Coronary artery (tissue), 2 donors: ENCODE data around the gene JOSD2.

Source experiments
- DNase-seq: peaks from one replicate; pipeline ENCODE4 v3.0.0-alpha.2; 2017; ENCODE audit warnings: low spot score
- H3K27ac ChIP-seq, 2 donors: fragments of 200-600 bp; sonication (generic); one replicate each; pipeline ENCODE4 v1.5.1; 2016 to 2019
- H3K4me3 ChIP-seq: fragments of 200-600 bp; sonication (generic); 2 replicates; pipeline ENCODE4 v1.5.1; 2016; ENCODE audit warnings: mild to moderate bottlenecking, moderate library complexity
- CTCF ChIP-seq: fragments of 200-600 bp; sonication (generic); IDR thresholded peaks from one replicate; pipeline ENCODE4 v1.5.1; 2019; ENCODE audit warnings: antibody characterized with exemption

JOSD2 gene

DNA sequence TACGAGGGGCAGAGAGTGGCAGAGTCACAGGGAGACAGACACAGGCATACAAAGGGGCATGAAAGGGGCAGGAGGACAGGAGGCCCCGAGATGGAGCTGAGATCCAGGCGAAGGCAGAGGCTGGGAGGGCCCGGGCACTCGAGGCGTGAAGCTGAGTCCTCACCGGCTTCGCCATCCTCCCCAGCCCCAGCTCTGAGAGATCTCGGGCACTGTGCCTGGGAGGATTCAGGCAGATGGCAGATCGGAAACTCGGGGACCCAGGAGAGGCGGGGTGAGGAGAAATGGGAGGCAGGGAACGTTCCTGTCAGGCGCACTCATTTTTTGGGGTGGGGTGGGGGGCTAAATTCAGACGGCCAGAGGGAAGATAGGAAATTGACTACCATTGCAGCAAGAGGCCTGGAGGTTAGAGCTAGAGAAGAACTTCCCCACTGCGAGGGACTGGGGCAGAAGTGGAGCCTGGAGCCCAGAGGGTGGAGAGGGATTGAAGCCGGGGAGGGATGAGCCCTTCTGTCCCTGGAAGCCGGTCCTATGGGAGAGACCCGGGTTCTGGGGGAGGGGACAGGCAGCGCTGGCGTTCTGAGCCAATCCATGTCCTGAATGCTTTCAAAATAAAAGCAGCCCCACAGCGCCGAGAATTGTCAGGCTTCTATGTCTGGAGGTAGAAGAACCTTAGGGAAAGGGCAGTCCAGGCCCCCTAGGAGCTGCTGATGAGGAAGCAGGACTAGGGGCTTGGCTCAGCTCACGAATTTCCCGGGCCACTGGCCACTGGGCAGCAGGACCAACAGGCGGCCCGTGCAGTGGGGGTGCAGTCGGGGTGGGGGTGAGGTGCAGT lies 44.7 kb upstream of the JOSD2 start:
- TF ChIP-seq CTCF = no peak
- H3K27ac ChIP-seq = peak overlapping the region in 1 of 2 donors; percentile 53
- H3K4me3 ChIP-seq = peak overlapping the region; percentile 74
- DNase-seq = no peak

DNA sequence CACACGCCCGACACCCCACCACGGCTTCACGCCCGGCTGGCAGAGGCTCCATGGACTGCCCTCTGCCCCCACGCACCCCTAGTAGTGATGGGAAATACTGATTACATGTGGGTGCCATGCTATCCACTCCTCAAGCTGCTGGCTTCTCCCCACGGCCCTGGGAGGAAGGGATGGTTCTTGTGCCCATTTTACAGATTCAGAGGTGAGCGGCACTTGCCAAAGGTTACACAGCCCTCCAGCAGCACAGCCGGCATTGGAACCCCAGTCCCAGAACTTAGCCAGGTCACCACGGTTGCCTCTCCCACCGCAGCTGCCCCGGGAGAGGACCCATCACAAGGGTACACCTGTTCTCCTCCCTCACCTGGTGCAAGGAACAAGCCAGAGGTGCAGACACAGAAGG lies 44.0 kb upstream of the JOSD2 start:
- TF ChIP-seq CTCF = no peak
- Histone ChIP-seq H3K4me3 (no peak overlapping the region), H3K27ac (no peak overlapping the region)
- DNase-seq = no peak

DNA sequence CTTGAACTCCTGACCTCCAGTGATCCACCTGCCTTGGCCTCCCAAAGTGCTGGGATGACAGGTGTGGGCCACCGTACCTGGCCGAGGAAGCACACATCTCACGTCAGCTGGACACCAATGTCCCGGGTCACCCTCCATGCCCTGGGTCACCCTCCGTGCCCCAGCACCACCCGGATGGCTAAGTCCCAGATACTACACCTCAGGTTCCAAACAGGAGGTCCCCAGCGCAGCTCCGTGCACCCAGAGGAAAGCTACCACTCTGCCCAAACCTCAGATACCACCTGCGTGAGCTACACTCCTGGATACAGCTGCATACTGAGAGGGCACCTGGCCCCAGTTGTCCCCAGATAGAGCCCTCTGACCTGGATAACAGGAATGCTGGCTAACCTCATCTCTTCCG lies 43.2 kb upstream of the JOSD2 start:
- Histone ChIP-seq H3K4me3 (no peak overlapping the region), H3K27ac (no peak overlapping the region)
- TF ChIP-seq CTCF = no peak
- DNase-seq = no peak

- DNase-seq = no peak
- Histone ChIP-seq H3K4me3 (no peak overlapping the region), H3K27ac (no peak overlapping the region)
- TF ChIP-seq CTCF = no peak
These were observed 42.2 kb upstream of the JOSD2 start for GRCh38 chr19:50553134-50553703.

- no peak overlapping the region for H3K4me3 ChIP-seq
- no peak for TF ChIP-seq CTCF
- H3K27ac ChIP-seq = no peak overlapping the region
- no peak for DNase-seq
These were observed 41.5 kb upstream of the JOSD2 start for GRCh38 chr19:50552540-50552939.

GRCh38 chr19:50551715-50552187 lies 40.8 kb upstream of the JOSD2 start:
- Histone ChIP-seq H3K27ac (peak overlapping the region; percentile 41 to 73), H3K4me3 (peak overlapping the region; percentile 68)
- no peak for TF ChIP-seq CTCF
- DNase-seq = no peak
